OCI-LY1 (cell line): ENCODE results near the gene CTNNA3.

Experiments used
- EZH2 ChIP-seq: fragments of 200-600 bp; sonication (generic), shearing (Covaris generic); IDR thresholded peaks from 2 replicates; pipeline ENCODE4 v1.8.0; 2017; ENCODE audit warnings: borderline replicate concordance, mixed run types, mild to moderate bottlenecking, antibody characterized with exemption, low read length, moderate library complexity, mixed read lengths
- TF ChIP-seq, protein P1 (sequence below): fragments of 200-600 bp; sonication (generic), shearing (Covaris generic); IDR thresholded peaks from 2 replicates; pipeline ENCODE4 v1.5.1; 2017; ENCODE audit warnings: mild to moderate bottlenecking, antibody characterized with exemption, low read length, moderate library complexity, mixed read lengths

DNA sequence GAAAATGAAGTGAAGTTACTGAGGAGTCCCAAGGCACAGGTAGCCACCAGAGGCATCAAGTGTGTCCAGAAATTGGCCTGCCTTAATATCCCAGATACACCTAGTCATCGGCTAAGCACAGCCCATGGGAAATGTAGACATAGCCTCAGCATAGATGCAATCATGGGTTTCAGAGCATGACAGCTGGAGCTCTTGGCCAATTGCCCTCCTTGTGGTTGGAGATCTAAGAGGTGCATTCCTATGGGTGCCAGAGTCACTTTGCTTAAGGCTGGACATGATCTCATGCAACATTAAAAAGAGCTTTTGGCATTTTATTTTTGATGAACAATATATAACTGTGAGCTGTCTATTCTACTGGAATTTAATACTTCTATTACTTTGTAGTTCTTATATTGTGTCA is 1528.2 kb downstream of the CTNNA3 start:
- no peak for TF ChIP-seq EZH2
- TF ChIP-seq, protein P1, sequence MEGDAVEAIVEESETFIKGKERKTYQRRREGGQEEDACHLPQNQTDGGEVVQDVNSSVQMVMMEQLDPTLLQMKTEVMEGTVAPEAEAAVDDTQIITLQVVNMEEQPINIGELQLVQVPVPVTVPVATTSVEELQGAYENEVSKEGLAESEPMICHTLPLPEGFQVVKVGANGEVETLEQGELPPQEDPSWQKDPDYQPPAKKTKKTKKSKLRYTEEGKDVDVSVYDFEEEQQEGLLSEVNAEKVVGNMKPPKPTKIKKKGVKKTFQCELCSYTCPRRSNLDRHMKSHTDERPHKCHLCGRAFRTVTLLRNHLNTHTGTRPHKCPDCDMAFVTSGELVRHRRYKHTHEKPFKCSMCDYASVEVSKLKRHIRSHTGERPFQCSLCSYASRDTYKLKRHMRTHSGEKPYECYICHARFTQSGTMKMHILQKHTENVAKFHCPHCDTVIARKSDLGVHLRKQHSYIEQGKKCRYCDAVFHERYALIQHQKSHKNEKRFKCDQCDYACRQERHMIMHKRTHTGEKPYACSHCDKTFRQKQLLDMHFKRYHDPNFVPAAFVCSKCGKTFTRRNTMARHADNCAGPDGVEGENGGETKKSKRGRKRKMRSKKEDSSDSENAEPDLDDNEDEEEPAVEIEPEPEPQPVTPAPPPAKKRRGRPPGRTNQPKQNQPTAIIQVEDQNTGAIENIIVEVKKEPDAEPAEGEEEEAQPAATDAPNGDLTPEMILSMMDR, result no peak
